Activated CD4-positive, alpha-beta T cell treated with anti-CD3 and anti-CD28 coated beads, Interleukin-2, amount 10 ng/mL, durations not matched to agents 7 days and 5 days (primary cell): ENCODE measurements around the gene OR2AT4. TPM values are rescaled to one million over a fixed set of nuclear protein-coding genes. Genes with fewer than 3 reads are reported as not detected.
"Not testable (repeated sequence)": the region's sequence is repeated elsewhere in the genome, so short reads cannot be mapped to it uniquely, and the experiment has no call there.

ENCODE experiments used
- CTCF ChIA-PET: fragments of 350-600 bp; sonication (Branson Sonifier 250); formaldehyde crosslinking; loops from one replicate; lab custom pipeline; 2021; ENCODE audit warnings: antibody characterized with exemption; lab: Charles Lee
- POLR2A ChIA-PET: fragments of 350-600 bp; sonication (Branson Sonifier 250); formaldehyde crosslinking; loops from one replicate; lab custom pipeline; 2021; ENCODE audit warnings: antibody characterized with exemption; lab: Charles Lee
- DNase-seq: peaks from one replicate; pipeline ENCODE4 v3.0.0-alpha.2; 2020
- H3K27ac Mint-ChIP-seq: one replicate; pipeline ENCODE4 v1.8.0; 2021; ENCODE audit warnings: mild to moderate bottlenecking, moderate library complexity, mixed read lengths
- H3K27me3 Mint-ChIP-seq: one replicate; pipeline ENCODE4 v1.8.0; 2021; ENCODE audit warnings: mixed read lengths
- H3K36me3 Mint-ChIP-seq: one replicate; pipeline ENCODE4 v1.8.0; 2021; ENCODE audit warnings: low read depth, mixed read lengths
- H3K4me1 Mint-ChIP-seq: one replicate; pipeline ENCODE4 v1.8.0; 2021; ENCODE audit warnings: mixed read lengths
- H3K4me3 Mint-ChIP-seq: one replicate; pipeline ENCODE4 v1.8.0; 2021; ENCODE audit warnings: mild to moderate bottlenecking, moderate library complexity, mixed read lengths
- H3K9me3 Mint-ChIP-seq: one replicate; pipeline ENCODE4 v1.8.0; 2021; ENCODE audit warnings: mixed read lengths
- total RNA-seq, 2 experiments: library from RNA; stranded (reverse); gene quantifications; one replicate each; pipeline ENCODE4 v1.2.3, GENCODE V29; 2021

The OR2AT4 gene
- total RNA-seq, 2 experiments from 2014 or later, result not detected

DNA sequence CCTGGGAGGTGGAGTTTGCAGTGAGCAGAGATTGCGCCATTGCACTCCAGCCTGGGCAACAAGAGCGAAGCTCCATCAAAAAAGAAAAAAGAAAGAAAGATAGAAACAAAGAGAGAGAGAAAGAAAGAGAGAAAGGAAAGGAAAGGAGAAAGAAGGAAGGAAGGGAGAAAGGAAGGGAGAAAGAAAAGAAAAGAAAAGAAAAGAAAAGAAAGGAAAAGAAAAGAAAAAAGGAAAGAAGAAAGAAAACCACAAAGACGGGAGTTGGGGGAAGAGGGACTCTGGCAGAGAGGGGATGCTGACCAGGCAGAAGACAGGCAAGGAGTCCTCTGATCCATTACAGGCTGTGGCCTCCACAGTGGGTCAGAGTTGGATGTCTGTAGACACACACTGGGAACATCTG, 35.4 kb upstream of the OR2AT4 start:
- Mint-ChIP-seq H3K27me3 (peaks cover 22% of the 10 kb centered on the region), H3K27ac (no peak overlapping the region), H3K36me3 (no peaks in the 10 kb centered on the region), H3K4me3 (no peak overlapping the region), H3K9me3 (no peaks in the 10 kb centered on the region), H3K4me1 (no peaks in the 10 kb centered on the region)
- ChIA-PET CTCF (interaction anchor here (0.7 to 2.4 kb wide), 3 partner anchors 9 to 130 kb away, joined by 3 to 8 read pairs (median 5); no protein-coding TSS in a partner anchor), POLR2A (interaction anchor here (0.7 kb wide), 1 partner anchor 113 kb away, joined by 6 read pairs; no protein-coding TSS in a partner anchor)
- DNase-seq, result no peak

DNA sequence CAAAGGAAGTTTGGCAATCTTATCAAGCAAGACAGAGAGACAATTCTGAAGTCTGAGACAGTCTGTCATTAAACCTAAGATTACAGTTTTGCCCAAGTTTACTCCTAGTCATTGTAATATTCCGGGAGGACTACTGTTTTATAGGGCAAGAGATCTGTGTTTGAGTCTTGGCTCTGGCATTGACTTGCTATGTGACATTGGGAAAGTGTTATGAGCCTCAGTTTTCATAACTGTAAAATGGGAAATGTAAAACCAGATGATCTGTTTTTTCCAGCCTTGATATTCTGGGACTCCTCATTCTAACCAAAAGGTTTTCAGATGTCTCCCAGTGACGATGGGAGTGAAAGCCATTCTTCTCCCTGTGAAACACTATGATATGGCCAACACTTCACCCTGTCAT, 29.9 kb upstream of the OR2AT4 start:
- CTCF ChIA-PET, result interaction anchor here (1.0 kb wide), 1 partner anchor 14 kb away, joined by 4 read pairs; no protein-coding TSS in a partner anchor
- peaks cover 25% of the 10 kb centered on the region for H3K27me3 Mint-ChIP-seq
- no peaks in the 10 kb centered on the region for H3K36me3 Mint-ChIP-seq
- no peaks in the 10 kb centered on the region for H3K9me3 Mint-ChIP-seq
- no peak for DNase-seq
- no peaks in the 10 kb centered on the region for H3K4me1 Mint-ChIP-seq
- no peak overlapping the region for H3K27ac Mint-ChIP-seq
- POLR2A ChIA-PET, result no interaction called here
- no peak overlapping the region for H3K4me3 Mint-ChIP-seq

DNA sequence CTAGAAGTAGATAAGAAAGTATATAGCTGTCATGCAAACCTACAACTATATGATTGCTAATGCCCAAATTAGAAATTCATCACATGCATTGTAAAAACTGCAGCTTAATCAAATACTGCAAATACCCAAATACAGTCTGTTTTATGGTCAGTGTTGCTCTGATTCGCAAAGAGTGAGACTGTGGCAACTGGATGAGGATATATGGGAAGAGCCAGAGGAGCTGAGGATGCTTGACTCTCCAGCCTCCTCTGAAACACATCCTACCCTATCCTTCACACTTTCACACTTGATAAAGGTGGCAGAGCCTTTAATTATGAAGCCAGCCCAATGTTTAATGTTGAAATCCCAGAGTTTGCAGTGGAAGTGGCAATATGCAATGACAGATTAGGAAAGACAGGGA, 21.9 kb upstream of the OR2AT4 start:
- DNase-seq, result no peak
- Mint-ChIP-seq H3K4me1 (no peaks in the 10 kb centered on the region), H3K9me3 (peaks cover 10% of the 10 kb centered on the region), H3K27me3 (peaks cover 14% of the 10 kb centered on the region), H3K36me3 (no peaks in the 10 kb centered on the region), H3K27ac (no peak overlapping the region), H3K4me3 (no peak overlapping the region)
- ChIA-PET CTCF (interaction anchor here (0.6 to 1.2 kb wide), 3 partner anchors 124 to 1404 kb away, joined by 3 read pairs; no protein-coding TSS in a partner anchor), POLR2A (no interaction called here)

DNA sequence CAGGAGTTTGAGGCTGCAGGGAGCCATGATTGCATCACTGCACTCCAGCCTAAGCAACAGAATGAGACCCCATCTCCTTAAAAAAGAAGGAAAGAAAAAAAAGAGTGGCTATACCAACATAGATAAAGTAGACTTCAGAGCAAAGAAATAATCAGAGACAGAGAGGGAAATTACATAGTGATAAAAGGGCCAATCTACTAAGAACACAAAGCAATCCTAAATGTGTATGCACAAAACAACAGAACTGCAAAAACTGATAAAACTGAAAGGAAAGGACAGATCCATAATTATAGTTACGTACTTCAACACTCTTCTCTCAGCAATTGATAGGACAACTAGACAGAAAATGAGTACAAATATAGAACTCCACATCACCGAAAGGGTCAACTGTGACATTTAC, 17.8 kb upstream of the OR2AT4 start:
- ChIA-PET CTCF (no interaction called here), POLR2A (no interaction called here)
- Mint-ChIP-seq H3K27ac (no peak overlapping the region), H3K27me3 (peaks cover 15% of the 10 kb centered on the region), H3K9me3 (peaks cover 13% of the 10 kb centered on the region), H3K4me1 (no peaks in the 10 kb centered on the region), H3K4me3 (no peak overlapping the region), H3K36me3 (no peaks in the 10 kb centered on the region)
- no peak for DNase-seq

DNA sequence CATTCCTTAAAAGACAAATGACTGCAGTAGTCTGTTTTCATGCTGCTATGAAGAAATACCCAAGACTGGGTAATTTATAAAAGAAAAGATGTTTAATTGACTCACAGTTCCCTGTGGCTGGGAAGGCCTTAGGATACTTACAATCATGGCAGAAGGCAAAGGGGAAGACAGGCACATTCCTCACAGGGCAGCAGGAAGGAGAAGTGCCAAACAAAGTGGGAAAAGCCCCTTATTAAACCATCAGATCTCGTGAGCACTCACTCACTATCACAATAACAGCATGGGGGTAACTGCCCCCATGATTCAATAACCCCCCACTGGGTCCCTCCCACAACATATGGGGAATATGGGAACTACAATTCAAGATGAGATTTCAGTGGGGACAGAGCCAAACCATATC, 16.4 kb upstream of the OR2AT4 start:
- no peak overlapping the region for H3K27ac Mint-ChIP-seq
- no peaks in the 10 kb centered on the region for H3K4me1 Mint-ChIP-seq
- POLR2A ChIA-PET, result no interaction called here
- H3K27me3 Mint-ChIP-seq, result peaks cover 15% of the 10 kb centered on the region
- no peaks in the 10 kb centered on the region for H3K36me3 Mint-ChIP-seq
- no peak overlapping the region for H3K4me3 Mint-ChIP-seq
- peaks cover 9% of the 10 kb centered on the region for H3K9me3 Mint-ChIP-seq
- DNase-seq, result no peak
- CTCF ChIA-PET, result no interaction called here

DNA sequence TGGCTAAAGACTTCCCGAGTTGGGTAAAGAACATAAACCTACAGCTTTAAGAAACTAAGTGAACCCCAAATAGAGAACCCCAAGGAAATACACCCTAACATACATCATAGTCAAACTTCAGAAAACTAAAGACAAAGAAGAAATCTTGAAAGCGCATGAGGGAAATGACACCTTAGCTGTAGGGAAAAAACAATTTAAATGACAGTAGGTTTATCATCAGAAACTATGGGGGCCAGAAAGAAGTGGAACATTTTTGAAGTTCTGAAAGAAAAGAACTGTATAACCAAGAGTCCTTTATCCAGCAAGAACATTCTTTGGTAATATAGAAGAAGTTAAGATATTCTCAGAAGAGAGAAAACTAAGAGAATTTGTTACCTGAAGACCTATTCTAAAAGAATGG, 15.5 kb upstream of the OR2AT4 start:
- no peak for DNase-seq
- Mint-ChIP-seq H3K27me3 (peaks cover 15% of the 10 kb centered on the region), H3K4me1 (no peaks in the 10 kb centered on the region), H3K36me3 (no peaks in the 10 kb centered on the region), H3K4me3 (no peak overlapping the region), H3K9me3 (peaks cover 9% of the 10 kb centered on the region), H3K27ac (no peak overlapping the region)
- POLR2A ChIA-PET, result no interaction called here
- CTCF ChIA-PET, result no interaction called here

DNA sequence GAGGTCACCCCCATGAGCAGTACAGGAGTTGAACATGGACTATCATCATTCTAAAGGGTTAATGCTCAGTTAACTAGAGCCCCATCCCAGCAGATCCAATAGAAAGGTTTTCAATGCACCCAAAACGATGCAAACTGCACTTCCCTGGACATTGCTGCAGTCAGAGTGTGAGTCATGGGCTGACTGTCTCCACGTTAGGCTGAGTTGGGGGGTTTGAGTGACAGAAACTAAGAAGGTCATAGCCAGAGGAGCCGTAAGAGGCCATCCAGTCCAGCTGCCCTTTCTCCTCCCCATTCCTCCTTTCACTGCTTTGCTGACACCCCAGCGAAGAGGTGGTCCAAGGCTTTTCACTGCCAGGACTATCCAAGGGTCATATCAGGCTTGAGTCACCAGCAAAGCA, 10.5 kb upstream of the OR2AT4 start:
- Mint-ChIP-seq H3K4me3 (no peak overlapping the region), H3K4me1 (no peaks in the 10 kb centered on the region), H3K27ac (no peak overlapping the region), H3K36me3 (no peaks in the 10 kb centered on the region), H3K27me3 (peaks cover 21% of the 10 kb centered on the region), H3K9me3 (no peaks in the 10 kb centered on the region)
- ChIA-PET POLR2A (no interaction called here), CTCF (interaction anchor here (1.0 kb wide), 1 partner anchor 65 kb away, joined by 5 read pairs; no protein-coding TSS in a partner anchor)
- DNase-seq, result no peak

DNA sequence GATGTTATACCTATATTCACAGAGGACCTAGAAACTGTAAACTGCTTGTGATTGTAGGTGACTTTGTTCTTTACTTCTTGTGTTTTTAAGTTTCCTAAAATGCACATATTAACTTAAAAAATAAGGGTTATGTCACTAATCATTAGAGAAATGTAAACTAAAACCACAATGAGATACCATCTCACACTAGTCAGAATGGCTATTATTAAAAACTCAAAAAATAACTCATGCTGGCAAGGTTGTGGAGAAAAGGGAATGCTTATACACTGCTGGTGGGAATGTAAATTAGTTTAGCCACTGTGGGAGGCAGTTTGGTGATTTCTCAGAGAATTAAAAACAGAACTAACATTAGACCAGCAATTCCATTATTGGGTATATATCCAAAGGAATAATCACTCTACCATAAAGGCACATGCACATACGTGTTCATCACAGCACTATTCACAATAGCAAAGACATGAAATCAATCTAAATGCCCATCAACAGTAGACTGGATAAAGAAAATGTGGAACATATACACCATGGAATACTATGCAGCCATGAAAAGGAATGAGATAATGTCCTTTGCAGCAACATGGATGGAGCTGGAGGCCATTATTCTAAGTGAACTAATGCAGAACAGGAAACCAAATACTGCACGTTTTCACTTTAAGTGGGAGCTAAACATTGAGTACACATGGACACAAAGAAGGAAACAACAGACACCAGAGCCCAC, 9.4 kb upstream of the OR2AT4 start:
- H3K27ac Mint-ChIP-seq, POLR2A ChIA-PET, H3K4me1 Mint-ChIP-seq, H3K36me3 Mint-ChIP-seq, H3K9me3 Mint-ChIP-seq, DNase-seq, H3K4me3 Mint-ChIP-seq: not testable (repeated sequence)
- peaks cover 24% of the 10 kb centered on the region for H3K27me3 Mint-ChIP-seq
- CTCF ChIA-PET, result interaction anchor here (1.0 kb wide), 1 partner anchor 66 kb away, joined by 5 read pairs; no protein-coding TSS in a partner anchor

DNA sequence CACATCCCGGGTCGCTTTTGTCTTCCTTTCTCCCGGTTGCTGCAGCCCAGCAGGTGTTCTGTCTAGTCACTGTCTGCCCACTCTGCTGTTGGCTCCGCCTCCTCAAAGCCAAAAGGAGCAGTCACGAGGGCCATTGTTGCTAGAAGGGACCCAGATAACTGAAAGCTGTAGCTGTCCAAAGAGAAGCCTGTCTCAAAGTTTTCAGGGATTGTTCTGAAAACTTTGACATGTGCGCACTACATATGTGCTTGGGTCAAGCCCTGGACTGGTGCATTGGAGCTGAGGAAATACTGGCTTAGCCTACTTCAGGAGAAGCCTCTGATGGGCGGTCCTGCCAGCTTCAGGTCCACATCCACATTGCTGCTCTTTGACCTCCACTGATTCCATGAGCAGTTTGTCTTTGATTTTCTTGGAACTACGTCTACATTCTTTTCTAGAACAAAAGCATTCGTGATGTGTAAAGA, 8.8 kb upstream of the OR2AT4 start:
- CTCF ChIA-PET, result no interaction called here
- no peak overlapping the region for H3K27ac Mint-ChIP-seq
- no peak overlapping the region for H3K4me3 Mint-ChIP-seq
- peaks cover 27% of the 10 kb centered on the region for H3K27me3 Mint-ChIP-seq
- POLR2A ChIA-PET, result no interaction called here
- no peak for DNase-seq
- H3K36me3 Mint-ChIP-seq, result no peaks in the 10 kb centered on the region
- H3K4me1 Mint-ChIP-seq, result no peaks in the 10 kb centered on the region
- H3K9me3 Mint-ChIP-seq, result no peaks in the 10 kb centered on the region

DNA sequence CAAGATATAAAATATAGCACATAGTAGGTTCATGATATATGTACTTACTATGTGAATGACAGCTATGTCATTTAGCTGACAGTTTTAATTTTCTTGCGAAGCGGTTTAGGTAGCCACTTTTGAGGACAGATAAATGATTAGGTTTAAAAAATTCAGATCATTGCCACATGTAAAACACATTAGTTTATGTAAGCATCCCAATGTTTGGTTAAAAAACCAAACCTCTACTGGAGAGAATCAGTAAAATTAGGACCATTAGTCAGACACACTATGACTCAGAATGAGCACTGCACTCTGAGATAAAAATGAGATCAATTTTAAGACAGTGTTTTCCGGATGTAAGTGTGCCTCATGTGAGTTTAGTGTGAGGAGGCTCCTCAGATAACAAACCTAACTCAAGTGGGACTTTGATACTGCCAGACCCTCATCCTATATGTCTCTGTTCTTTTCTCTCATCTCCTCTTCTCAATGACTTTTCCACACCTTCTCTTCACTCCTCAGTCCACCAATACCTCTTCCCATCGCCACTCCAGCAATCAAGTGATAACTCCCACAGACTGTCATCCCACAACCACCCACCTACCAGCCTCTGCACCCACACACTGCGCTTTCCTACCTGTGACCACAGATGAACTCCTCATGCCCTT, 6.8 kb upstream of the OR2AT4 start:
- Mint-ChIP-seq H3K4me1 (no peaks in the 10 kb centered on the region), H3K27ac (no peak overlapping the region), H3K36me3 (no peaks in the 10 kb centered on the region), H3K27me3 (peaks cover 27% of the 10 kb centered on the region), H3K4me3 (no peak overlapping the region), H3K9me3 (no peaks in the 10 kb centered on the region)
- ChIA-PET POLR2A (no interaction called here), CTCF (interaction anchor here (0.7 kb wide), 2 partner anchors 106 to 120 kb away, joined by 3 read pairs; no protein-coding TSS in a partner anchor)
- no peak for DNase-seq

DNA sequence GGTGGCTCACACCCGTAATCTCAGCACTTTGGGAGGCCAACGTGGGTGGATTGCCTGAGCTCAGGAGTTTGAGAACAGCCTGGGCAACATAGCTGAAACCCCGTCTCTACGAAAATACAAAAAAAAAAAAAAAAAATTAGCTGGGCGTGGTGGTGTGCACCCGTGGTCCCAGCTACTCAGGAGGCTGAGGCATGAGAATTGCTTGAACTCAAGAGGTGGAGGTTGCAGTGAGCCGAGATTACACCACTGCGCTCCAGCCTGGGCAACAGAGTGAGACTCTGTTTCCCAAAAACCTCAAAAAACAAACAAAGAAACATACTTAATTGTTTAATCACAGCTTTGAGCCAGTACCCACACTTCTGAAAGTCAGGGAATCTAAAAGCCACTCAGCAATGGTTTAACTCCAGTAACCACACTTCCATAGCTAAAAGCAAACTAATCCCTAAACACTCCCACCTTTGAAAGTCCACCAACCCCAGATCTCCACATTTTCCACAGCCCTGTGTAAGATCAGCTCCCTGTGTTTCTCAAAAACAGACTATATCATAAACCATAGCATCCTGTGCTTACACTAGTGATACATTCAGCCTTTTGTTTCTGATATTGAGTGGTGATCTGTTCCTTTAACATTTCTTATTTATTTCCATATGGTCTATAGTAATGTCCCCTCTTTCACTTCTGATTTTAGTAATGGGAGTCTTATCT, 4.9 kb upstream of the OR2AT4 start:
- Mint-ChIP-seq H3K4me1 (no peaks in the 10 kb centered on the region), H3K27me3 (peaks cover 27% of the 10 kb centered on the region), H3K27ac (no peak overlapping the region), H3K9me3 (no peaks in the 10 kb centered on the region), H3K4me3 (no peak overlapping the region), H3K36me3 (no peaks in the 10 kb centered on the region)
- POLR2A ChIA-PET, result interaction anchor here (0.5 kb wide), 1 partner anchor 73 kb away, joined by 3 read pairs; no protein-coding TSS in a partner anchor
- no peak for DNase-seq
- CTCF ChIA-PET, result interaction anchor here (0.7 kb wide), 1 partner anchor 175 kb away, joined by 3 read pairs; no protein-coding TSS in a partner anchor

DNA sequence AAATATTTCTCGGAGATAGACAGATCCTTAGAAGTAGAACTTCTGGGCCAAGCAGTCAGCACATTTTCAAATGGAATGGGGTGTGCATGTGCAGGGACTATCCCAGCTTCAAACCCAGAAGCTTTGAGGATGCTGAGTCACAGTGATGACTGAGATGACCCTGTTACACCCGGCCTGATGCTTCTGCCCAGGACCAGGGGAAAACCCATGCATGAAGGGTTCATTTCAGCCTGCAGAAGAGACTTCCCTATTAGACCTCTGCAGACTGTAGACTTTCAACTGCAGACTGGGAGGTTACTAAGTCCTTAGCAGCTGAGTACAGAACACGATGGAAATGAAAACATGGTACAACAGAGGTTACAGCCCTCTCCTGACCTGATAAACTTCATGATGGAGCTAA, 3.6 kb upstream of the OR2AT4 start:
- Mint-ChIP-seq H3K36me3 (no peaks in the 10 kb centered on the region), H3K27me3 (peaks cover 21% of the 10 kb centered on the region), H3K4me1 (no peaks in the 10 kb centered on the region), H3K9me3 (no peaks in the 10 kb centered on the region), H3K27ac (no peak overlapping the region), H3K4me3 (no peak overlapping the region)
- CTCF ChIA-PET, result no interaction called here
- POLR2A ChIA-PET, result no interaction called here
- no peak for DNase-seq
